ENCODE data around the gene ZSWIM5.
A peak's percentile ranks its signal among the peaks of the same experiment; 100 is the strongest.
"Not testable (repeated sequence)": the region's sequence is repeated elsewhere in the genome, so short reads cannot be mapped to it uniquely, and the experiment has no call there.

Gene ZSWIM5

DNA sequence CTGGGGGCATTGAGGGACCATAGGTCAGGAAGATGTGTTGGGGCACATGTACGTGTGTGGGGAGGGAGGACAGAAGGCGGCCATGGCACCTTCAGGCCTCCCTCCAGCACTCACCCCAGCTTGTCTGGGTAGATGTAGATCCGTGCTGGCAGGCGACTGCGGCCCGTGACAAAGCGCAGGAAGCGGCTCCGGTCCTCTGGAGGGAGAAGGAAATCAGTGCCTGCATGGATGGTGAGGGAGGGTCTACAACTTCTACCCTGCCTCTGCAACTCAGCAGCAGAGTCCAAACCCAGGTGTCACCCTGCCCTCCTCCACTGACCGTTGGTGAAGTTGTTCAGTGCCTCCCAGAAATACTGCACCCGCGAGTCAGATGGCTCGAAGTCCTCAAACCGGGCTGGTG is 202.7 kb downstream of the ZSWIM5 start:
- no peak for DNase-seq (ENCODE audit: low read depth)

DNA sequence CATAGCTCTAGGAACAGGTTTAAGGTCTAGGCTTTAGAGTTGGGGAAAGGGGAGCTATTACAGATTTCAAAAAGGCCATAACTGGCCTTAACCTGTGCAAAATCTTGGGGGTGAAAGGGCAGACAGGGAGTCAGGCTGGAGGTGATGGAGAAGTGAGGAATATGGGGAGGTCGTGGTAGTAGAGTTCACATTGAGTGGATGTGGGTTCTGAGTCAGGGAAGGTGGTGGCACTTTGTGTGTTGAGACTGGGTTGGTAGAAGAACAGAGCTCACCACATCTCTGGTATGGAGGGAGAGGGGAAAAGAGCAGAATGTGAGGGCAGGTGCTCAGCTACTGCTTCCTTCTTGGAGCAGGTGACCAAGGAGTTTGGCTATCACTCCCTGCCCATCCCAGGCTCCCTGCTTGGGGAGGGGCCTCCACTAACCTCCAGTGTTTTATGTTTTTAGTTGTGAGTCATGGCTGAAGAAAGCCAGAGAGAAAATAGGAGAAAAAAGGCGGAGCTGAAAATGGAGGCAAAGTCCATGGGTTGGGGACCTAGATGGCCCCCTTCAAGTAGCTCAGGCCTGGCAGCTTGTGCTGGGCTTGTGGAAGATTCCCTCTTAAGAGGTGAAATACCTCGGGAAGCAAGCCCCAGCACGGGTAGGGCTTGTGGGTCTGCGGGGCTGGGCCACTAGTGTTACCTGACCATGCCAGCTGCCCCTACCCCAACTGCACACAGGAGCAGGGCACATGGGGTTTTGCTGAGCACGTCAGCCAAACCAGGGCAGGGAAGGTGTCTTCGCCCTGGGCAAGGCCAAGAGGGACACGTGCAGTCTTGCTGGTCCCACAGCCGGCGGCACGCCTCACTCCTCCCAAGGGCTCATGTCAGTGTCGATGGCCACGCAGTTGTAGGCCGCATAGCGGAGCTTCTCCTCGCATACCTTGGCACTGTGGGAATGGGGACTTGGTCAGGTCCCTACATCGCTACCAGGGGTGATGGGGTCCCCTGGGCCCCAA is 203.5 kb downstream of the ZSWIM5 start:
- no peak for DNase-seq (ENCODE audit: low read depth)

DNA sequence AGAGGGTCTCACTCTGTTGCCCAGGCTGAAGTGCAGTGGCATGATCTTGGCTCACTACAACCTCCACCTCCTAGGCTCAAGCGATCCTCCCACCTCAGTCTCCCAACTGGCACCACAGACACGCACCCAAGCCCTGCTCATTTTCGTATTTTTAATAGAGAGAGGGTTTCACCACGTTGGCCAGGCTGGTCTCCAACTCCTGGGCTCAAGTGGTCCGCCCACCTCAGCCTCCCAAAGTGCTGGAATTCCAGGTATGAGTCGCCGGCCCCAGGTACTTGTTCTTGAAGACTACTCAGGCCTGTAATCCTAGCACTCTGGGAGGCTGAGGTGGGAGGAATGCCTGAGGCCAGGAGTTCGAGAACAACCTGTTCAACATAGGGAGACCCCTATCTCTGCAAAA is 204.8 kb downstream of the ZSWIM5 start:
- DNase-seq (ENCODE audit: low read depth): not testable (repeated sequence)

DNA sequence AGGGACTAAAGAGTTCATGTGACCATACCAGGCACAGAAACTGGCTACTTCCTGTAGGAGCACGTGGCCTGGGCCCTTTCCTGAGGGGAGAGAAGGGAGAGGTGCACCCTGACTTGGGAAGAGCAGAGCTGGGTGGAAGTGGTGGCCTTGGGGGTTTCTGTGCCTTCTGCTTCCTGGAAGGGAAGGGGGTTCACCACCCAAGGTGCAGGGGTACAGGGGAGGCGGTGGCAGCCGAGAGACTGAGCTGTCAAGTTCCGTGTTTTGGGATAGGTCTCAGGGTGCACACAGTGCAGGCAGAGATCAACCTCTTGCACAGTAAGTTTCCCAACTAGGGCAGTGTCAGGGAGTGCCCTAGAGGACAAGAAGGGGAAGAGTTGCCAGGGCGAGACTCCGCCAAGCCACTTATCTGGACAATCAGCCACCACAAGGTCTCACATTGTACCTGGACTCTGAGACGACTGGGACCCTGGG is 205.4 kb downstream of the ZSWIM5 start:
- DNase-seq (ENCODE audit: low read depth): no peak

DNA sequence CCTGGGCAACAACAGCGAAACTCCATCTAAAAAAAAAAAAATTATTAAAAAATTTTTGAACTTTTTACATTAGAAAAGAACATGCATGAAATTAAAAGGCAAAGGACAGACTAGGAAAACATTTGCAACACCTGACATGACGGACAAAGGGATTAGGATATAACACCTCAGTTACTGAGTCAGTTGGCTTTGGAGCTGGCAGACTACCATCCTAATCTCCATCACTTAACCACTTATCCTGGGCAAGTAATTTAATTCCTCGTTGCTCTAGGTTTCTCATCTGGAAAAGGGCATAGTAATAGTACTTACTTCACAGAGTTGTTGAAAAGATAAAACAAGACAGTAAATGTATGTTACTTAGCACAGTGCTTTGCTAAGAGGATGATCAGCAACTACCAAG is 207.2 kb downstream of the ZSWIM5 start:
- DNase-seq (ENCODE audit: low read depth): no peak

DNA sequence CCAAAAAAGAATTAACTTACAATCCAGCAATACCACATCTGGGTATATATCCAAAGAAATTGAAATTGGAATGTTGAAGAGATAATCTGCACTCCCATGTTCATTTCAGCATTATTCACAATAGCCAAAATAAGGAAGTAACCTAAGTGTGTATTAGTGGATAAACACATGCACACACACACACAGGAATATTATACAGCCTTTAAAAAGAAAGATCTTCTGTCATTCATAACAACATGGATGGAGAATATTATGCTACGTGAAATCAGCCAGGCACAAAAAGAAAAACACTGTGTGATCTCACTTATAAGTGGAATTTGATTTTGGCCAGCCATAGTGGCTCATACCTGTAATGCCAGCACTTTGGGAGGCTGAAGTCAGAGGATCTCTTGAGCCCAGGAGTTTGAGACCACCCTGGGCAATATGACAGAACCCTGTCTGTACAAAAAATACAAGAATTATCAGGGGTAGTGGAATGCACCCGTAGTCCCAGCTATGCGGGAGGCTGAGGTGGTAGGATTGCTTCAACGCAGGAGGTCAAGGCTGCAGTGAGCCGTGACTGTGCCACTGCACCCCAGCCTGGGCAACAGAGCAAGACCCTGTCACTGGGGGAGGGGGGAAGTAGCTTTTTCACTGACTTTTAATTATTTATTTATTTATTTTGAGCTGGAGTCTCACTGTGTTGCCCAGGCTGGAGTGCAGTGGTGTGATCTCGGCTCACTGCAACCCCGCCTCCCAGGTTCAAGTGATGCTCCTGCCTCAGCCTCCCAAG is 210.8 kb downstream of the ZSWIM5 start:
- no peak for DNase-seq (ENCODE audit: low read depth)

DNA sequence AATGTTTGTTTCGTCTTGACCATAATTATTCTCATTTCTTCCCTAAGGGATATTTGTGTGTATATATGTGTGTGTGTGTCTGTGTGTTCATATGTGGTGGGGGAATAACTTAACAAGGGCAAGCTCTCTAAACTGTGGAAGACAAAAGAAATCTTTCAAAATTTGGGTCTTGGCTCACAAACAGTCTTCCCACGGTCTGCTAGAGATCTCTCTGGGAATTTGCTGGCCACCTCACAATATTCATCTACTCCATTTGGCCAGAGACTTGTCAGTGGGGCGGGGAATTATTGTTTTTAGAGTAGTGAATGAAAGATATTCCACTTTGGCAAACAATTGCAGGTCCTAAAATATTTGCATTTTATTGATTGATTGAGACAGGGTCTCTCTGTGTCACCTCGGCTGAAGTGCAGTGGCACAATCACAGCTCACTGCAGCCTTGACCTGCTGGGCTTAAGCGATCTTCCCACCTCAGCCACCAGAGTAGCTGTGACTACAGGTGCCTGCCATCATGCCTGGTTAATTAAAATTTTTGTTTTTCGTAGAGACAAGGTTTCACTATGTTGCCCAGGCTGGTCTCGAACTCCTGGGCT is 212.0 kb downstream of the ZSWIM5 start:
- DNase-seq (ENCODE audit: low read depth): no peak

DNA sequence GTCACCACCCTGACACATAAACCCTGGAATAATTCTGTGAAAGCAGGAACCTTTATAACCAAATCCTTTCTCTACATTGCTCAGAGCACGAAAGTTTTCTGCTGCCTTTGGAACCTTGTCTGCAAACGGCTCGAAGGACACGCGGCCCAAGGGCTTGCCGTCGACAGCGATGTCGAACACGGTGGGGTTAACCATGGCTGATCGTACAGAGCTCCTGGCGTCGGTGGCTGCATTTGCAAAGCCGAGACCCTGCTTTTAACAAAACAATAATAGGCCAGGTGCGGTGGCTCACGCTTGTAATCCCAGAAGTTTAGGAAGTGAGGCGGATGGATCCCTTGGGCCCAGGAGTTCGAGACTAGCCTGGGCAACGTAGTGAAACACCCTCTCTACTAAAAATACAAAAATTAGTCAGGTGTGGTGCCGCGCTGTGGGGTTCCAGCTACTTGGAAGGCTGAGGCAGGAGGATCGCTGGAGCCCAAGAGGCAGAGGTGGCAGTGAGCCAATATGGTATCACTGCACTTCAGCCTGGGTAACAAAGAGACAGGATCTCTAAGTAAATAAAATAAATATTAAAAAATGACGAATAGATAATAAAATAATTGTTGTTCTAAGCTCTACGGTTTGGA is 217.8 kb downstream of the ZSWIM5 start:
- DNase-seq (ENCODE audit: low read depth): no peak

DNA sequence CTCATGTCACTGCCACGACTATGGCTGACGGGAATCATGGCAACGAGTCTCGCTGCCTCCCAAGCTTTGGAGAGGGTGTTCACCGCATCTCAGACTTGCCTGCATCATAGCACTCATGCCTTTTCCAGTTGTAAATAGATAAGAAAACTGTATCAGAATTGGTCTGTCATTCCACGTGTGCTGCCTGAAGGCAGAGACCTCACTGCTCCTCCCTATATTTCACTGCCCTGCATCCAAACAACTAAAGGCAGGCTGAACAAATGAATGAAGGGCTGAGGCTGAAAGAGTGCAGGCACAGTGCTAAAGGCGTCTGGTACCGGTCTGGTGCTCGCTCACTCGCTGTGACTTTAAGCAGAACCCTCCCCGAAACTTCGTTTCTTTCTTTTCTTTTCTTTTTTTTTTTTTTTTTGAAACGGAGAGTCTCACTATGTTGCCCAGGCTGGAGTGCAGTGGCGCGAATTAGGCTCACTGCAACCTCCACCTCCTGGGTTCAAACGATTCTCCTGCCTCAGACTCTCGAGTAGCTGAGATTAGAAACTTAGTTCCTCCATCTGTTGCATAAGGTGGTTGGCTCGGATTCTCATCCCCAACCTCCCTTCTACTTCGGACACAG is 220.6 kb downstream of the ZSWIM5 start:
- DNase-seq (ENCODE audit: low read depth): no peak

DNA sequence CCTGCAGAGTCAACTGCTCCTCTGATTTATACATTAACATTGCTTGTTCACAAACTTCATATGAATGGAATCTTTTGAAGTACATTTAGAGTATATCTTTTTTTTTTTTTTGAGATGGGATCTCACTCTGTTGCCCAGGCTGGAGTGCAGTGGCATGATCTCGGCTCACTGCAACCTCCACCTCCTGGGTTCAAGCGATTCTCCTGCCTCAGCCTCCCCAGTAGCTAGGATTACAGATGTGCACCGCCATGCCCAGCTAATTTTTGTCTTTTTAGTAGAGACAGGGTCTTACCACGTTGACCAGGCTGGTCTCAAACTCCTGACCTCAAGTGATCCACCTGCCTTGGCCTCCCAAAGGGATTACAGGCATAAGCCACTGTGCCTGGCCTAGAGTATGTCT is 229.0 kb downstream of the ZSWIM5 start:
- DNase-seq (ENCODE audit: low read depth): not testable (repeated sequence)

DNA sequence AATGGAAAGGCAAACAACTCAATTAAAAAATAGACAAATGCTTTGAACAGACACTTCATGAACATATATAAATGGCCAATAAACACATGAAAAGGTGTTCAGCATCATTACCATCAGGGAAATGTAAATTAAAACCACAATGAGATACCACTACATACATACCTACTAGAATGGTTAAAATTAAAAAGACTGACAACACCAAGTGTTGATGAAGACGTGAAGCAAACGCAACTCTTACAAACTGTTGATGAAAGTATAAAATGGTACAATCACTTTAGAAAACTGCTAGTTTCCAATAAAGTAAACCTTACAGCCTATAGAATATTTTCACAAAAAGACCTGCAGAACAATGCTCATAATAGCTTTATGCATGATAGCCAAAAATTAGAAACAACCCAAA is 230.2 kb downstream of the ZSWIM5 start:
- DNase-seq (ENCODE audit: low read depth): no peak

DNA sequence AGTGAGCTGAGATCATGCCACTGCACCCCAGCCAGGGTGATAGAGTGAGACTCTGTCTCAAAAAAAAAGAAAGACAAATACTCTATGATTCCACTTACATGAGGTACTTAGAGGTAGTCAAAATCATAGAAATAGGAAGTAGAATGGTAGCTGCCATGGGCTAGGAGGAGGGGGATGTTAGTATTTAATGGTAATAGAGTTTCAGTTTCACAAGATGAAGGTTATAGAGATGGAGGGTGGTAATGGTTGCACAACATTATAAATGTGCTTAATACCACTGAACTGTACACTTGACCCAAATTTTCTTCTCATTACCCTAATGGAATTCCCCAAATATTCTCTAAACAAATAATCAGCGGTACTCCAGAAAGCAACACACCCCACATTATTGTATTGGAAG is 232.8 kb downstream of the ZSWIM5 start:
- DNase-seq (ENCODE audit: low read depth): no peak

DNA sequence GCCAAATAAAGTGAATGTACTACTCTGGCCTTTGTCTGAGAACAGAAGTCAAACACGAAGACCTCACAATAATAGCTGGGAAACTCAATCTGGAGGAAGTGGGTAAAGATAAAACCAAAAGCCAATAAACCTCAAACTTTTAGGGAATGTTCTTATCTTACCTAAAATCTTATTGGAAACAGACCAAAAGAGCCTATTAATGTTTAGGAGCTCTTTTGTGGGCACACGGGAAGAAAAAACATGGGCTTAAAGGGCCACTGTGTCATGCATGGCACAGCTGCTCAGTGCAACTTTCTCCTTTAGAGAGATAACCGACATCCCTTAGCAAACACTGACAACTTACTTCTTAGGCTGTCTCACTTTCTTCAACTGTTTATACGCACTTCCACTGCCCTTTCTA is 236.1 kb downstream of the ZSWIM5 start:
- DNase-seq (ENCODE audit: low read depth): peak; percentile 4
